ENCODE results near the gene TTC7B. TPM values are rescaled to one million over a fixed set of nuclear protein-coding genes. Genes with fewer than 3 reads are reported as not detected.

Gene TTC7B
- polyA plus RNA-seq, 1 donor from 2014 or later = 0.89 TPM

DNA sequence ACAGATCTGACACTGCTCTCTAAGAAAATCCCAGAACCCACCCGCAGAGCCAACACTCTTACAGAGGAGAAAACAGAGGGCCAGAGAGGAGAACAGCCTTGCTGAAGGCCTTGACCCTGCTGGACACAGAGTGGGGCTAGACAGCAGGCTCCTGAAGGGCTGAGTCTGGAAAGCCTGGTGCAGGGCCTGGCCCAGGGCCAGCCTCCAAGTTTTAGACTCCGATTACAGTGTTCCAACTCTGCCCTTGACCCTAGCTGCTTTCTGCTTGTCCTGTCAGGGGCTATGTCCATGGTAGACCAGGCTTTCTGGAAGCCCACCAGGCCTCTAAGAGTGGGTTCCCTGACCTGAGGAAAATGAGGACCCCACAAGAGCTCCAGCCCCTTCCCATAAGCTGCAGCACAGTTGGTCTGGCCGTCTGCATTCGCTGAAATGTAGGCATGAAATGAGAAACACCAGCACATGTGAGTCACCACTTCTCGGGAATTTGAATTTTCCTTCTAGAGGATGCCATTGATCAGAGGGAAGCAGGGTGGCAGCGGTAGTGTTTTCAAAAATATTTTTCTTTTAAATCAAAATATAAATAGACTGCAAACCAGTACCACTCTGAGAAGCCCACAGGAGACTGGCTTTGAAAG is 265.0 kb downstream of the TTC7B start:
- Mint-ChIP-seq H3K27ac (no peak overlapping the region), H3K4me1 (no peaks in the 10 kb centered on the region), H3K9me3 (no peaks in the 10 kb centered on the region), H3K27me3 (peaks cover 3% of the 10 kb centered on the region), H3K36me3 (no peaks in the 10 kb centered on the region), H3K4me3 (no peak overlapping the region)

- Mint-ChIP-seq H3K4me3 (no peak overlapping the region), H3K27ac (no peak overlapping the region), H3K27me3 (peaks cover 3% of the 10 kb centered on the region), H3K9me3 (no peaks in the 10 kb centered on the region), H3K36me3 (no peaks in the 10 kb centered on the region), H3K4me1 (no peaks in the 10 kb centered on the region)
These were observed 266.2 kb downstream of the TTC7B start for GRCh38 chr14:90549794-90550641.

DNA sequence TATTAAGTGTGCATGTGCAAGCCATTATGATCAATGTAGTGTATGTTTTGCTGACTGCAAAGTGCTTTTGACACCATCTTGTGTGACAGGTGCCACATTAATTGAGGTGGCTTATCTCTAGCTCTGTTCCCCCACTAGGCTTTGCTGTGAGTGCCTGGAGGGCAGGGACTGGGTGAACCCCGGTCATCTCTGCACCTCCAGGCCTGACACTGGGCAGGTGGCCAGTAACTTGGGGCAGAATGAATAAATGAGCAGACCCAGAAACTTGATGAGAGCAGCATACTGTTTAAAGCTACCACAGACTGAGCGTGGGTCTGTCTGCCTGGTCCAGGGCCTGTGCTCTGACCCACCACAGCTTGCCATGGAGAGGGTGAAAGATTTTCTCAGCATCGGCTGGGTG is 267.8 kb downstream of the TTC7B start:
- Mint-ChIP-seq H3K9me3 (no peaks in the 10 kb centered on the region), H3K4me1 (no peaks in the 10 kb centered on the region), H3K27me3 (peaks cover 3% of the 10 kb centered on the region), H3K27ac (no peak overlapping the region), H3K36me3 (no peaks in the 10 kb centered on the region), H3K4me3 (no peak overlapping the region)

DNA sequence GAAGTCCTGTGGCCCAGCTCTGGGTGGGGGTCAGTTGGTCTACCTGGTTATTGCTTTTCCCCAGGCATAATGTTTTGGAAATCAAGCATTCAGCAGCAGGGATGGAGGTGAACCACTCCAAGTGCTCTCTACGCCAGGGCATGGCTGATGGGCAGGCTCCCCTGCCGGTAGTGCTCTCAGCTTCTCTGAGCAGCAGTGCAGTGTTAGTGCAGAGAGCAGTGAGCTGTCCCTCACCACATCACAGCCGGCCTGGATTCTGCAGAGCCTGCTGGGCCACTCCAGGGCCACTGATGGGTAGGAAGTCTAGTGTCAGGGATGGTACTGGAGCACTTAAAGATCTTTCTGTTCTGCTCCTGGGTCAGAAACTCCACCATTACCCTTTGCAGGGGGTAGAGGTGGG is 268.3 kb downstream of the TTC7B start:
- H3K27me3 Mint-ChIP-seq = peaks cover 3% of the 10 kb centered on the region
- no peak overlapping the region for H3K27ac Mint-ChIP-seq
- H3K4me1 Mint-ChIP-seq = no peaks in the 10 kb centered on the region
- no peak overlapping the region for H3K4me3 Mint-ChIP-seq
- no peaks in the 10 kb centered on the region for H3K36me3 Mint-ChIP-seq
- H3K9me3 Mint-ChIP-seq = no peaks in the 10 kb centered on the region

DNA sequence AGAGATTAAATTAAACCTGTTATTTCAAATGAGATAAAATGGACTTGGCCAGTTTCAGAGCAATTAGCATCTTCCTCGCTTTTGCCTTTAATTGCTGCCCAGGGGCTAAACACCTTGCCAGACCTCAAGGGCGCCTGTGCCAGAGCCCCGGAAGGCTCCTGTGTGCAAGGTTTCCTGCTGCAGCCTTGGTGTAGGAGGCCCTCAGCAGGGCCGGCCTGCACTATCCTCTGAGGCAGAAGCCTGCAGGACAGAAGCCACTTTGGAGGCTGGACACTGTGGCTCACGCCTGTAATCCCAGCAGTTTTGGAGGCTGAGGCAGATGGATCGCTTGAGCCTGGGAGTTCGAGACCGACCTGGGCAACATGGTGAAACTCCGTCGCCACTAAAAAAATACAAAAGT is 269.0 kb downstream of the TTC7B start:
- Mint-ChIP-seq H3K4me3 (no peak overlapping the region), H3K36me3 (no peaks in the 10 kb centered on the region), H3K9me3 (no peaks in the 10 kb centered on the region)

DNA sequence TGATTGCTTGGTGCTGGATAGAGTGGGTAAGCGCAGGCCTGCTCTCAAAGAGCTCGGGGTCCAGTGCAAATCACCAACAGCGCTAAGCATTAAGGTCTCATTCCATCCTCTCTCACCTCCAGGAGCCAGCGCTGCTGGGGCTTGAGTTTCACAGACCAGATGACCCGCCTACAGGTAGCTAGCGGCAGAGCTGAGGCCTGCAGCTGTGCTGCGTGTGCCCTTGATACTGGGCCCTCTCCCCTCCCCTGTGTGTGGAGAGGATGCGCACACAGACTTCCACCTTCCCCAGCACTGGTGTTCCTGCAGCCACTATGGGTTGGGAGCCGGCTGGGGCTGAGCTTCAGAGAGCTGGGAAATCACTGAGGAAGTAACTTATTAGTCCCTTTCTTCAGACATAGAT is 269.5 kb downstream of the TTC7B start:
- no peaks in the 10 kb centered on the region for H3K36me3 Mint-ChIP-seq
- H3K4me1 Mint-ChIP-seq = no peaks in the 10 kb centered on the region
- no peak overlapping the region for H3K27ac Mint-ChIP-seq
- H3K9me3 Mint-ChIP-seq = no peaks in the 10 kb centered on the region
- H3K4me3 Mint-ChIP-seq = no peak overlapping the region
- peaks cover 3% of the 10 kb centered on the region for H3K27me3 Mint-ChIP-seq

More for the DNA sequence above, 269.0 kb downstream of the TTC7B start:
- Mint-ChIP-seq H3K27me3 (peaks cover 3% of the 10 kb centered on the region), H3K27ac (no peak overlapping the region), H3K4me1 (no peaks in the 10 kb centered on the region)

- no peaks in the 10 kb centered on the region for H3K36me3 Mint-ChIP-seq
- no peaks in the 10 kb centered on the region for H3K9me3 Mint-ChIP-seq
- no peaks in the 10 kb centered on the region for H3K4me1 Mint-ChIP-seq
- peaks cover 3% of the 10 kb centered on the region for H3K27me3 Mint-ChIP-seq
- peak overlapping the region in 1 of 3 donors; percentile 53 for H3K27ac Mint-ChIP-seq
- H3K4me3 Mint-ChIP-seq = peak overlapping the region in 1 of 4 donors; percentile 17
These were observed 270.1 kb downstream of the TTC7B start for GRCh38 chr14:90545966-90546751.

GRCh38 chr14:90545382-90545781 is 270.8 kb downstream of the TTC7B start:
- no peak overlapping the region for H3K27ac Mint-ChIP-seq
- H3K4me3 Mint-ChIP-seq = no peak overlapping the region
- no peaks in the 10 kb centered on the region for H3K4me1 Mint-ChIP-seq
- H3K36me3 Mint-ChIP-seq = no peaks in the 10 kb centered on the region
- H3K27me3 Mint-ChIP-seq = peaks cover 3% of the 10 kb centered on the region
- H3K9me3 Mint-ChIP-seq = no peaks in the 10 kb centered on the region

GRCh38 chr14:90544971-90545370 is 271.3 kb downstream of the TTC7B start:
- H3K27ac Mint-ChIP-seq = no peak overlapping the region
- no peaks in the 10 kb centered on the region for H3K4me1 Mint-ChIP-seq
- H3K4me3 Mint-ChIP-seq = no peak overlapping the region
- H3K27me3 Mint-ChIP-seq = peaks cover 3% of the 10 kb centered on the region
- no peaks in the 10 kb centered on the region for H3K9me3 Mint-ChIP-seq
- no peaks in the 10 kb centered on the region for H3K36me3 Mint-ChIP-seq

- H3K27me3 Mint-ChIP-seq = peaks cover 3% of the 10 kb centered on the region
- no peaks in the 10 kb centered on the region for H3K9me3 Mint-ChIP-seq
- peak overlapping the region in 1 of 4 donors; percentile 17 for H3K4me3 Mint-ChIP-seq
- H3K27ac Mint-ChIP-seq = no peak overlapping the region
- no peaks in the 10 kb centered on the region for H3K36me3 Mint-ChIP-seq
- no peaks in the 10 kb centered on the region for H3K4me1 Mint-ChIP-seq
These were observed 271.7 kb downstream of the TTC7B start for GRCh38 chr14:90544566-90544965.

- Mint-ChIP-seq H3K4me1 (no peaks in the 10 kb centered on the region), H3K27ac (no peak overlapping the region), H3K27me3 (peaks cover 3% of the 10 kb centered on the region), H3K36me3 (no peaks in the 10 kb centered on the region), H3K9me3 (no peaks in the 10 kb centered on the region), H3K4me3 (peak overlapping the region in 1 of 4 donors; percentile 83)
These were observed 272.4 kb downstream of the TTC7B start for GRCh38 chr14:90543876-90544275.

GRCh38 chr14:90541076-90541634 is 275.1 kb downstream of the TTC7B start:
- Mint-ChIP-seq H3K4me3 (no peak overlapping the region), H3K9me3 (no peaks in the 10 kb centered on the region), H3K27ac (no peak overlapping the region), H3K4me1 (peaks cover 0 to 4% (median 3%) of the 10 kb centered on the region in 3 donors), H3K27me3 (no peaks in the 10 kb centered on the region), H3K36me3 (no peaks in the 10 kb centered on the region)

GRCh38 chr14:90540437-90540836 is 275.8 kb downstream of the TTC7B start:
- H3K4me3 Mint-ChIP-seq = no peak overlapping the region
- no peak overlapping the region for H3K27ac Mint-ChIP-seq
- no peaks in the 10 kb centered on the region for H3K27me3 Mint-ChIP-seq
- no peaks in the 10 kb centered on the region for H3K36me3 Mint-ChIP-seq
- peaks cover 0 to 5% (median 3%) of the 10 kb centered on the region in 3 donors for H3K4me1 Mint-ChIP-seq
- H3K9me3 Mint-ChIP-seq = no peaks in the 10 kb centered on the region

- Mint-ChIP-seq H3K4me1 (peaks cover 0 to 5% (median 3%) of the 10 kb centered on the region in 3 donors), H3K27ac (no peak overlapping the region), H3K36me3 (no peaks in the 10 kb centered on the region), H3K9me3 (no peaks in the 10 kb centered on the region), H3K4me3 (no peak overlapping the region), H3K27me3 (no peaks in the 10 kb centered on the region)
These were observed 276.2 kb downstream of the TTC7B start for GRCh38 chr14:90539996-90540395.

DNA sequence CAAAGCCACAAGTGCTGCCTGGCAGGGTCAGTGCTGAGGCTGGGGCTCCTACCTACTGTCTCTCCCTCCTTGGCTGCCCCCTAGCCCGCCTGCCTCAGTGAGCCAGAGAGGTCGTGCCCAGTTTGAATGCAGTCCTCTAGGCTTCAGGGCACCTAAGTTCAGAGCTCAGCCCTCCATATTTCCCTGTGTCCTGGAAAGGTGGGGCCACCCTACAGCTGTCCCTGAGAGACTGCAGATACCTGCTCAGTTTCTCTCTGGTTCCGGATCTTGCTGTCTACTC is 276.8 kb downstream of the TTC7B start:
- Mint-ChIP-seq H3K27ac (no peak overlapping the region), H3K27me3 (no peaks in the 10 kb centered on the region), H3K4me1 (peaks cover 0 to 5% (median 3%) of the 10 kb centered on the region in 3 donors), H3K36me3 (no peaks in the 10 kb centered on the region), H3K9me3 (no peaks in the 10 kb centered on the region), H3K4me3 (no peak overlapping the region)
